Smooth muscle cell (in vitro differentiated cells): Measurements from ENCODE around the gene ENO3. TPM values are rescaled to one million over a fixed set of nuclear protein-coding genes. Genes with fewer than 3 reads are reported as not detected.
A peak's percentile ranks its signal among the peaks of the same experiment; 100 is the strongest.
"Not testable (repeated sequence)": the region's sequence is repeated elsewhere in the genome, so short reads cannot be mapped to it uniquely, and the experiment has no call there.

ENCODE experiments used
- DNase-seq: peaks from one replicate; lab custom pipeline; 2025; ENCODE audit not compliant: unreplicated experiment; lab: John Stamatoyannopoulos, UW
- H2AFZ ChIP-seq: fragments of 200-600 bp; sonication (generic); 2 replicates; pipeline ENCODE4 v1.6.0; 2016; ENCODE audit warnings: antibody characterized with exemption, low read depth, mild to moderate bottlenecking
- H3F3A ChIP-seq: fragments of 200-600 bp; sonication (generic); 2 replicates; pipeline ENCODE4 v1.6.0; 2017; ENCODE audit warnings: antibody characterized with exemption, low read depth
- H3K27ac ChIP-seq: fragments of 200-600 bp; sonication (generic); 2 replicates; pipeline ENCODE4 v1.5.1; 2016; ENCODE audit warnings: low read depth, mild to moderate bottlenecking
- H3K27me3 ChIP-seq: fragments of 200-600 bp; sonication (generic); 2 replicates; pipeline ENCODE4 v1.6.1; 2016; ENCODE audit warnings: low read depth, mild to moderate bottlenecking
- H3K36me3 ChIP-seq: fragments of 200-600 bp; sonication (generic); 2 replicates; pipeline ENCODE4 v1.5.1; 2016; ENCODE audit warnings: low read depth
- H3K4me1 ChIP-seq: fragments of 200-600 bp; sonication (generic); 2 replicates; pipeline ENCODE4 v1.5.1; 2016; ENCODE audit warnings: low read depth
- H3K4me2 ChIP-seq: fragments of 200-600 bp; sonication (generic); 2 replicates; pipeline ENCODE4 v1.6.0; 2016; ENCODE audit warnings: mild to moderate bottlenecking
- H3K4me3 ChIP-seq: fragments of 200-600 bp; sonication (generic); 2 replicates; pipeline ENCODE4 v1.5.1; 2016; ENCODE audit warnings: mild to moderate bottlenecking
- H3K79me2 ChIP-seq: fragments of 200-600 bp; sonication (generic); 2 replicates; pipeline ENCODE4 v1.6.0; 2016; ENCODE audit warnings: low read depth, mild to moderate bottlenecking
- H3K9ac ChIP-seq: fragments of 200-600 bp; sonication (generic); 2 replicates; pipeline ENCODE4 v1.6.0; 2016; ENCODE audit warnings: low read depth
- H3K9me3 ChIP-seq: fragments of 200-600 bp; sonication (generic); replicated peaks from 2 replicates; pipeline ENCODE4 v1.5.1; 2016; ENCODE audit warnings: low read depth
- H4K20me1 ChIP-seq: fragments of 200-600 bp; sonication (generic); 2 replicates; pipeline ENCODE4 v1.6.0; 2016; ENCODE audit warnings: low read depth
- WGBS: methylation state at CpG from one replicate; pipeline ENCODE4 v1.1.7; 2016; ENCODE audit warnings: low lambda C conversion rate; 5-methylcytosine and 5-hydroxymethylcytosine counted together
- polyA plus RNA-seq: library from polyadenylated mRNA; unstranded; fragments of >200 nt; fragmentation: Nextera tagmentation; extraction: Ambion mirVana; gene quantifications from 2 replicates; pipeline ENCODE4 v1.2.1, GENCODE V29; 2016
- total RNA-seq: library from RNA; depleted of rRNA; stranded (reverse); fragments of >200 nt; gene quantifications from 2 replicates; pipeline ENCODE4 v1.2.3, GENCODE V29; 2014
- TF ChIP-seq, protein P1 (sequence below): fragments of 200-600 bp; sonication (generic); IDR thresholded peaks from 2 replicates; pipeline ENCODE4 v1.5.1; 2017; ENCODE audit warnings: borderline replicate concordance, mild to moderate bottlenecking, antibody characterized with exemption; ENCODE audit not compliant: insufficient read depth, poor library complexity, severe bottlenecking

The ENO3 gene
- total and polyA plus RNA-seq, 2 experiments from 2014 or later, result 5.9 to 14.5 TPM

DNA sequence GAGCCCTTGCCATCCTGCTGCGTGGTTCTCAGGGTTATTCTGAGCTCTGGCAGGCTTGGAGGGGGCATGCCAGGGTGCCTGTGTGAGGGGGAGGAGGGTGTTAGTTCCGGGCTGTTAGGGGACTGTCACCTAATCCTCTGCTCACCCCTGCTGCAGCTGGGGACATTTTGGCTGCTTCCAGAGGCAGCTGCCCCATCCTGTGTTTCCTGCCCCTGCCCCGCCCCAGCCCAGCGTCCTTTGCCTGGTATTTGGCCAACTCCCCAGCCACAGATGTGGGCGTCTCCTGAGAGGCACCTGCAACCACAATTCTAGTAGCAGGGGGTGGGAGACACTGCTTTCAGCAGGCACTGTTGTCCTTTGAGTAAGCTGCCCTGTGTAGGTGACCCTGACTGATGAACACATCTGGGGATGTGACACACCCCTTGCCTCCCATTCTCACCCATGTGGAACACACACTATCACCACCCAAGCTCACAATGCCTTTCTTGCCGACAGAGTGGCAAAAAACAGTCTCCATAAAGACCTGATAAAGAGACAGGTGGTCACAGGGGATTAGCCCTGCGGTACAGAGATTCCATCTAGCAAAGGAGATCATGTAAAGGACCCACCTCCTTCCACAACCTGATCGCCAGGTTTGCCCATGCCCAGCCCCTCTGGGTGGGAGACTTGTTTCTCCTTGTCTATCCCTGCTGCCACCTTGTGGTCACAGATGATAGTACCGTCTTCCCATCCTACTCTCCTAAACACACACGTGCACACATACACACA lies 47.7 kb upstream of the ENO3 start, which contains the start of gene CHRNE:
CHRNE (minus strand) TSS at position 48 of the 768 bp plus-strand sequence; CDS start at position 13, 35 bp downstream.
- no peak for DNase-seq

DNA sequence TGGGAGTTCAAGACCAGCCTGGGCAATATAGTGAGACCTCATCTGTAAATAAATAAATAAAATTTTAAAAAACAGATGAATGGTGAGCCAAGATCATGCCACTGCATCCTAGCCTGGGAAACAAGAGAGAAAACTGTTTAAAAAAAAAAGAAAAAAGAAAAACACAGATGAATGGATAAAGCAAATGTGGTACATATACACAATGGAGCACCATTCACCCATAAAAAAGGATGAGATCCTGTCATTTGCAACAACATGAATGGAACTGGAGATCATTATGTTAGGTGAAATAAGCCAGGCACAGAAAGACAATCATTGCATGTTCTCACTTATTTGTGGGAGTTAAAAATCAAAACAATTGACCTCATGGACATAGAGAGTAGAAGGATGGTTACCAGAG lies 44.3 kb upstream of the ENO3 start:
- not testable (repeated sequence) for H3K36me3 ChIP-seq, H3K27ac ChIP-seq, H3K79me2 ChIP-seq, H3K4me2 ChIP-seq, H3F3A ChIP-seq, H3K4me1 ChIP-seq, H3K27me3 ChIP-seq, H2AFZ ChIP-seq, H3K9me3 ChIP-seq, DNase-seq, H3K9ac ChIP-seq, H3K4me3 ChIP-seq, H4K20me1 ChIP-seq

More for the DNA sequence above, 47.7 kb upstream of the ENO3 start, which contains the start of gene CHRNE:
- Histone ChIP-seq H3K36me3 (no peaks in the 10 kb centered on the region), H3K9me3 (no peaks in the 10 kb centered on the region), H3K79me2 (no peaks in the 10 kb centered on the region), H3K4me2 (no peak within 1 kb of the TSS), H3K4me3 (no peak within 1 kb of the TSS), H3F3A (peaks cover 8% of the 10 kb centered on the region), H3K27ac (no peak within 1 kb of the TSS), H3K9ac (no peak within 1 kb of the TSS), H3K27me3 (no peaks in the 10 kb centered on the region), H2AFZ (no peak within 1 kb of the TSS), H4K20me1 (no peaks in the 10 kb centered on the region), H3K4me1 (no peaks in the 10 kb centered on the region)
- TF ChIP-seq, protein P1, sequence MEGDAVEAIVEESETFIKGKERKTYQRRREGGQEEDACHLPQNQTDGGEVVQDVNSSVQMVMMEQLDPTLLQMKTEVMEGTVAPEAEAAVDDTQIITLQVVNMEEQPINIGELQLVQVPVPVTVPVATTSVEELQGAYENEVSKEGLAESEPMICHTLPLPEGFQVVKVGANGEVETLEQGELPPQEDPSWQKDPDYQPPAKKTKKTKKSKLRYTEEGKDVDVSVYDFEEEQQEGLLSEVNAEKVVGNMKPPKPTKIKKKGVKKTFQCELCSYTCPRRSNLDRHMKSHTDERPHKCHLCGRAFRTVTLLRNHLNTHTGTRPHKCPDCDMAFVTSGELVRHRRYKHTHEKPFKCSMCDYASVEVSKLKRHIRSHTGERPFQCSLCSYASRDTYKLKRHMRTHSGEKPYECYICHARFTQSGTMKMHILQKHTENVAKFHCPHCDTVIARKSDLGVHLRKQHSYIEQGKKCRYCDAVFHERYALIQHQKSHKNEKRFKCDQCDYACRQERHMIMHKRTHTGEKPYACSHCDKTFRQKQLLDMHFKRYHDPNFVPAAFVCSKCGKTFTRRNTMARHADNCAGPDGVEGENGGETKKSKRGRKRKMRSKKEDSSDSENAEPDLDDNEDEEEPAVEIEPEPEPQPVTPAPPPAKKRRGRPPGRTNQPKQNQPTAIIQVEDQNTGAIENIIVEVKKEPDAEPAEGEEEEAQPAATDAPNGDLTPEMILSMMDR, result peak; percentile 71
- WGBS, result 45% methylated on average over 8 of the region's 10 CpGs

DNA sequence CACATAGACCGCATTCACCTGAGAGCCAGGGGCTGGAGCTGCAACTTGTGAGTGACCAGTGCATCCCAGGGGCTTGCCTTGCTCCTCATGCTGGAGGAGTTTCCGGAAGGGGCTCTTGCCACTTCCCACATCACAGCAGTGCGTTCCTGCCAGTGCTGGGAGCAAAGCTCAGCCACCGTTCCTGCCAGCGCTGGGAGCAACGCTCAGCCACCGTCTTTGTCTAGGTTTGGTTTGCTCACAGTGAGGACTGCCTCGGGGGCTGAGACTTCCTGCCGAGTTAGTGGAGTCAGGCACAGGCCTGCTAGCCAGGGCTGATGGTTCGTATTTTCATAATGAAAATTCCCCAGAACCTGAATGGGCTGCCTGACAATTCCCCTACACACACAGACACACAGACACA lies 42.6 kb upstream of the ENO3 start:
- Histone ChIP-seq H3K4me1 (no peaks in the 10 kb centered on the region), H2AFZ (no peak overlapping the region), H3K4me2 (no peak overlapping the region), H3F3A (no peaks in the 10 kb centered on the region), H3K9ac (no peak overlapping the region), H3K27me3 (no peaks in the 10 kb centered on the region), H3K36me3 (no peaks in the 10 kb centered on the region), H4K20me1 (no peaks in the 10 kb centered on the region), H3K79me2 (no peaks in the 10 kb centered on the region), H3K4me3 (no peak overlapping the region), H3K9me3 (no peaks in the 10 kb centered on the region), H3K27ac (peak overlapping the region; percentile 87)
- DNase-seq, result no peak
- TF ChIP-seq, protein P1, result no peak
- 23% methylated on average over 10 of the region's 10 CpGs for WGBS

DNA sequence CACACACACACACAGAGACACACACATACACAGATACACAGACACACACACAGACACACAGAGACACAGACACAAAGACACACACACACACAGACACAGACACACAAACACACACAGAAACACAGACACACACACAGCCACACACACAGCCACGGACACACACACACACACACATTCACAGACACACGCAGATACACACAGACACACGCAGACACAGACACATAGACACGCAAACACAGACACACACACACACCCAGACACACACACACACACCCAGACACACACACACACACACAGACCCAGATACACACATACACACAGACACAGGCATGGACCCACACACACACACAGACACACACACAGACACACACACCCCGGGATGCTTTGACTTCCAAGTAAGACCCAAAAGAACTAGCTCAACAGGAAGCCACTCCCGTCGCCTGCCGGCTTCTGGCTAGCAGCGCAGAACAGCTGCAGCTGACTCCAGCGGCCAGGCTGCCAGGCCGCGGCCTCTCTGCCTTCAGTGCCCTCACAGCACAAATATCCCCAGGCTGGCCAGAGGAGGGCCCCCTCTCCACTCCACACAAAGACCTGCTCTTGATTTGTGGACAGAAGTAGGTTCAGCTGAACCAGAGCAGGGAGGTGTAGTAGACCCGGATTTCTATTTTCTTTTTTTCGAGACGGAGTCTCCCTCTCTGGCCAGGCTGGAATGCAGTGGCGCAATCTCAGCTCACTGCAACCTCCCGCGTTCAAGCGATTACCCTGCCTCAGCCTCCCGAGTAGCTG lies 42.0 kb upstream of the ENO3 start:
- peak overlapping the region; percentile 48 for H3K4me2 ChIP-seq
- no peaks in the 10 kb centered on the region for H3K79me2 ChIP-seq
- H3K36me3 ChIP-seq, result no peaks in the 10 kb centered on the region
- H3K27ac ChIP-seq, result peak overlapping the region; percentile 87
- peak overlapping the region; percentile 29 for H3K9ac ChIP-seq
- no peaks in the 10 kb centered on the region for H3F3A ChIP-seq
- no peak overlapping the region for H3K4me3 ChIP-seq
- H3K4me1 ChIP-seq, result no peaks in the 10 kb centered on the region
- no peaks in the 10 kb centered on the region for H4K20me1 ChIP-seq
- no peak overlapping the region for H2AFZ ChIP-seq
- H3K9me3 ChIP-seq, result no peaks in the 10 kb centered on the region
- DNase-seq, result peak; percentile 46
- no peaks in the 10 kb centered on the region for H3K27me3 ChIP-seq
- WGBS, result 18% methylated on average over 20 of the region's 20 CpGs
- TF ChIP-seq, protein P1, result peak; percentile 63
